Stimulated activated naive CD8-positive, alpha-beta T cell treated with anti-CD3 and anti-CD28 coated beads, Interleukin-15, Interleukin-2, amounts not matched to agents 100 ng/mL and 50 ng/mL, for 24 hours (primary cell): ENCODE results near the gene ITGB3BP.
A peak's percentile ranks its signal among the peaks of the same experiment; 100 is the strongest.

ENCODE experiments used
- H3K27ac Mint-ChIP-seq: one replicate; pipeline ENCODE4 v1.8.0; 2021; ENCODE audit warnings: mild to moderate bottlenecking, mixed read lengths
- H3K27me3 Mint-ChIP-seq: one replicate; pipeline ENCODE4 v1.8.0; 2021; ENCODE audit warnings: mixed read lengths
- H3K36me3 Mint-ChIP-seq: one replicate; pipeline ENCODE4 v1.8.0; 2021; ENCODE audit warnings: low read depth, mixed read lengths
- H3K4me1 Mint-ChIP-seq: one replicate; pipeline ENCODE4 v1.8.0; 2021; ENCODE audit warnings: low read depth, mixed read lengths
- H3K4me3 Mint-ChIP-seq: one replicate; pipeline ENCODE4 v1.8.0; 2021; ENCODE audit warnings: mild to moderate bottlenecking, mixed read lengths
- H3K9me3 Mint-ChIP-seq: one replicate; pipeline ENCODE4 v1.8.0; 2021; ENCODE audit warnings: mixed read lengths

The ITGB3BP gene

GRCh38 chr1:63534406-63534805 is 11.4 kb upstream of the ITGB3BP start:
- H3K9me3 Mint-ChIP-seq = no peaks in the 10 kb centered on the region
- H3K27me3 Mint-ChIP-seq = no peaks in the 10 kb centered on the region
- no peak overlapping the region for H3K4me3 Mint-ChIP-seq
- peaks cover 25% of the 10 kb centered on the region for H3K36me3 Mint-ChIP-seq
- H3K4me1 Mint-ChIP-seq = no peaks in the 10 kb centered on the region
- H3K27ac Mint-ChIP-seq = no peak overlapping the region

- no peak overlapping the region for H3K4me3 Mint-ChIP-seq
- H3K27ac Mint-ChIP-seq = no peak overlapping the region
- peaks cover 25% of the 10 kb centered on the region for H3K36me3 Mint-ChIP-seq
- H3K27me3 Mint-ChIP-seq = no peaks in the 10 kb centered on the region
- no peaks in the 10 kb centered on the region for H3K4me1 Mint-ChIP-seq
- no peaks in the 10 kb centered on the region for H3K9me3 Mint-ChIP-seq
Measured at GRCh38 chr1:63533931-63534330, 10.9 kb upstream of the ITGB3BP start.

GRCh38 chr1:63532727-63533126 is 9.7 kb upstream of the ITGB3BP start:
- Mint-ChIP-seq H3K4me1 (no peaks in the 10 kb centered on the region), H3K36me3 (peaks cover 30% of the 10 kb centered on the region), H3K27ac (no peak overlapping the region), H3K4me3 (no peak overlapping the region), H3K9me3 (no peaks in the 10 kb centered on the region), H3K27me3 (no peaks in the 10 kb centered on the region)

GRCh38 chr1:63524201-63524600 is 1.2 kb upstream of the ITGB3BP start:
- Mint-ChIP-seq H3K4me1 (peaks cover 37% of the 10 kb centered on the region), H3K27ac (peak overlapping the region; percentile 67), H3K9me3 (no peaks in the 10 kb centered on the region), H3K4me3 (peak overlapping the region; percentile 92), H3K36me3 (peaks cover 10% of the 10 kb centered on the region), H3K27me3 (no peaks in the 10 kb centered on the region)

- H3K4me1 Mint-ChIP-seq = peaks cover 37% of the 10 kb centered on the region
- peak overlapping the region; percentile 91 for H3K27ac Mint-ChIP-seq
- H3K9me3 Mint-ChIP-seq = no peaks in the 10 kb centered on the region
- H3K27me3 Mint-ChIP-seq = no peaks in the 10 kb centered on the region
- peaks cover 10% of the 10 kb centered on the region for H3K36me3 Mint-ChIP-seq
- H3K4me3 Mint-ChIP-seq = peak overlapping the region; percentile 92
Measured at GRCh38 chr1:63523738-63524137, 713 bp upstream of the ITGB3BP start.

- Mint-ChIP-seq H3K27ac (no peak overlapping the region), H3K36me3 (peaks cover 18% of the 10 kb centered on the region), H3K4me1 (peaks cover 15% of the 10 kb centered on the region), H3K27me3 (no peaks in the 10 kb centered on the region), H3K4me3 (no peak overlapping the region), H3K9me3 (no peaks in the 10 kb centered on the region)
Measured at GRCh38 chr1:63516629-63517028, 6.4 kb downstream of the ITGB3BP start.

GRCh38 chr1:63512584-63512983 is 10.4 kb downstream of the ITGB3BP start:
- Mint-ChIP-seq H3K9me3 (no peaks in the 10 kb centered on the region), H3K27me3 (no peaks in the 10 kb centered on the region), H3K4me3 (no peak overlapping the region), H3K27ac (no peak overlapping the region), H3K4me1 (no peaks in the 10 kb centered on the region), H3K36me3 (peaks cover 18% of the 10 kb centered on the region)

GRCh38 chr1:63509718-63510117 is 13.3 kb downstream of the ITGB3BP start:
- no peak overlapping the region for H3K4me3 Mint-ChIP-seq
- H3K36me3 Mint-ChIP-seq = peaks cover 33% of the 10 kb centered on the region
- peaks cover 3% of the 10 kb centered on the region for H3K9me3 Mint-ChIP-seq
- H3K4me1 Mint-ChIP-seq = no peaks in the 10 kb centered on the region
- H3K27me3 Mint-ChIP-seq = no peaks in the 10 kb centered on the region
- H3K27ac Mint-ChIP-seq = no peak overlapping the region

GRCh38 chr1:63506782-63507181 is 16.2 kb downstream of the ITGB3BP start:
- no peaks in the 10 kb centered on the region for H3K4me1 Mint-ChIP-seq
- peaks cover 3% of the 10 kb centered on the region for H3K9me3 Mint-ChIP-seq
- H3K36me3 Mint-ChIP-seq = peaks cover 32% of the 10 kb centered on the region
- H3K27ac Mint-ChIP-seq = no peak overlapping the region
- no peak overlapping the region for H3K4me3 Mint-ChIP-seq
- no peaks in the 10 kb centered on the region for H3K27me3 Mint-ChIP-seq

GRCh38 chr1:63501256-63501655 is 21.8 kb downstream of the ITGB3BP start:
- Mint-ChIP-seq H3K27me3 (no peaks in the 10 kb centered on the region), H3K27ac (no peak overlapping the region), H3K36me3 (peaks cover 58% of the 10 kb centered on the region), H3K4me3 (no peak overlapping the region), H3K9me3 (peaks cover 3% of the 10 kb centered on the region), H3K4me1 (peaks cover 4% of the 10 kb centered on the region)

- peaks cover 4% of the 10 kb centered on the region for H3K4me1 Mint-ChIP-seq
- H3K36me3 Mint-ChIP-seq = peaks cover 45% of the 10 kb centered on the region
- H3K4me3 Mint-ChIP-seq = no peak overlapping the region
- no peak overlapping the region for H3K27ac Mint-ChIP-seq
- H3K27me3 Mint-ChIP-seq = no peaks in the 10 kb centered on the region
- H3K9me3 Mint-ChIP-seq = no peaks in the 10 kb centered on the region
Measured at GRCh38 chr1:63498106-63498505, 24.9 kb downstream of the ITGB3BP start.

GRCh38 chr1:63497577-63497976 is 25.4 kb downstream of the ITGB3BP start:
- Mint-ChIP-seq H3K4me1 (peaks cover 4% of the 10 kb centered on the region), H3K9me3 (no peaks in the 10 kb centered on the region), H3K36me3 (peaks cover 47% of the 10 kb centered on the region), H3K27me3 (no peaks in the 10 kb centered on the region), H3K27ac (no peak overlapping the region), H3K4me3 (no peak overlapping the region)

- Mint-ChIP-seq H3K9me3 (no peaks in the 10 kb centered on the region), H3K4me3 (no peak overlapping the region), H3K4me1 (no peaks in the 10 kb centered on the region), H3K36me3 (peaks cover 25% of the 10 kb centered on the region), H3K27me3 (no peaks in the 10 kb centered on the region), H3K27ac (no peak overlapping the region)
Measured at GRCh38 chr1:63487336-63488065, 35.5 kb downstream of the ITGB3BP start.

- Mint-ChIP-seq H3K9me3 (no peaks in the 10 kb centered on the region), H3K27me3 (no peaks in the 10 kb centered on the region), H3K36me3 (peaks cover 23% of the 10 kb centered on the region), H3K4me1 (no peaks in the 10 kb centered on the region), H3K27ac (no peak overlapping the region), H3K4me3 (no peak overlapping the region)
Measured at GRCh38 chr1:63486629-63487028, 36.4 kb downstream of the ITGB3BP start.

- peaks cover 19% of the 10 kb centered on the region for H3K36me3 Mint-ChIP-seq
- H3K27ac Mint-ChIP-seq = no peak overlapping the region
- H3K27me3 Mint-ChIP-seq = no peaks in the 10 kb centered on the region
- H3K9me3 Mint-ChIP-seq = no peaks in the 10 kb centered on the region
- H3K4me1 Mint-ChIP-seq = no peaks in the 10 kb centered on the region
- H3K4me3 Mint-ChIP-seq = no peak overlapping the region
Measured at GRCh38 chr1:63480057-63480456, 43.0 kb downstream of the ITGB3BP start.

GRCh38 chr1:63475761-63476160 is 47.3 kb downstream of the ITGB3BP start:
- H3K27me3 Mint-ChIP-seq = no peaks in the 10 kb centered on the region
- peaks cover 25% of the 10 kb centered on the region for H3K36me3 Mint-ChIP-seq
- no peaks in the 10 kb centered on the region for H3K4me1 Mint-ChIP-seq
- no peak overlapping the region for H3K4me3 Mint-ChIP-seq
- peaks cover 2% of the 10 kb centered on the region for H3K9me3 Mint-ChIP-seq
- H3K27ac Mint-ChIP-seq = no peak overlapping the region
